Endodermal cell (in vitro differentiated cells): ENCODE results near the gene HOXA11. TPM values are rescaled to one million over a fixed set of nuclear protein-coding genes. Genes with fewer than 3 reads are reported as not detected.
A peak's percentile ranks its signal among the peaks of the same experiment; 100 is the strongest.

Source experiments
- DNase-seq: peaks from one replicate; pipeline ENCODE4 v3.0.0-alpha.2; 2017
- H3K27ac ChIP-seq: 2 replicates; pipeline ENCODE4 v1.5.1; 2013; ENCODE audit warnings: mild to moderate bottlenecking, low read depth, low read length, moderate library complexity
- H3K27me3 ChIP-seq: 2 replicates; pipeline ENCODE4 v1.6.1; 2013; ENCODE audit warnings: mild to moderate bottlenecking, low read length, moderate library complexity; ENCODE audit not compliant: insufficient read depth, control insufficient read depth, poor library complexity, severe bottlenecking
- H3K36me3 ChIP-seq: 2 replicates; pipeline ENCODE4 v1.7.0; 2013; ENCODE audit warnings: mild to moderate bottlenecking, low read length, moderate library complexity; ENCODE audit not compliant: control insufficient read depth, insufficient read depth
- H3K4me1 ChIP-seq: one replicate; pipeline ENCODE4 v1.7.0; 2013; ENCODE audit warnings: low read length; ENCODE audit not compliant: control insufficient read depth, insufficient read depth
- H3K4me3 ChIP-seq: 2 replicates; pipeline ENCODE4 v1.5.1; 2013; ENCODE audit warnings: mild to moderate bottlenecking, low read length, moderate library complexity
- H3K9ac ChIP-seq: 2 replicates; pipeline ENCODE4 v1.6.1; 2013; ENCODE audit warnings: mild to moderate bottlenecking, low read length, moderate library complexity; ENCODE audit not compliant: poor library complexity, severe bottlenecking; ENCODE audit errors: extremely low read depth
- H3K9me3 ChIP-seq: 2 replicates; pipeline ENCODE4 v1.6.1; 2013; ENCODE audit warnings: mild to moderate bottlenecking, low read length, moderate library complexity; ENCODE audit not compliant: control insufficient read depth
- H3K27ac Mint-ChIP-seq: 2 replicates; pipeline ENCODE4 v1.8.0; 2020; ENCODE audit warnings: mixed read lengths
- H3K27me3 Mint-ChIP-seq: 2 replicates; pipeline ENCODE4 v1.8.0; 2021; ENCODE audit warnings: mild to moderate bottlenecking, mixed read lengths; ENCODE audit not compliant: insufficient read depth
- H3K36me3 Mint-ChIP-seq: 2 replicates; pipeline ENCODE4 v1.8.0; 2020; ENCODE audit warnings: low read depth, mixed read lengths
- H3K4me1 Mint-ChIP-seq: 2 replicates; pipeline ENCODE4 v1.8.0; 2020; ENCODE audit warnings: mixed read lengths
- H3K4me3 Mint-ChIP-seq: 2 replicates; pipeline ENCODE4 v1.8.0; 2020; ENCODE audit warnings: mild to moderate bottlenecking, moderate library complexity, mixed read lengths
- H3K9me3 Mint-ChIP-seq: 2 replicates; pipeline ENCODE4 v1.8.0; 2020; ENCODE audit warnings: mild to moderate bottlenecking, mixed read lengths
- CTCF ChIP-seq: fragments of 200-600 bp; sonication (generic); conservative IDR thresholded peaks from 2 replicates; pipeline ENCODE4 v1.5.0; 2021; ENCODE audit warnings: antibody characterized with exemption, mild to moderate bottlenecking
- WGBS, 2 experiments: methylation state at CpG; one replicate each; pipeline versions ENCODE4 v1.1.5 to v1.1.7; 2013; ENCODE audit warnings: missing lambda C conversion rate in 2 of 2, mixed read lengths in 1 of 2; ENCODE audit not compliant: insufficient coverage in 1 of 2, insufficient read length in 1 of 2; 5-methylcytosine and 5-hydroxymethylcytosine counted together
- total RNA-seq, 2 donors: library from RNA; stranded (reverse); fragmentation: NEBNext Ultra II Directional in 1 of 2; extraction: Animal tissue kit (Norgen Biotek cat#: 25700) in 1 of 2; gene quantifications; 2 replicates in 1 of 2; 3 replicates in 1 of 2; pipeline ENCODE4 v1.2.1, GENCODE V29; 2021

HOXA11 gene
- total RNA-seq, 2 donors from 2014 or later = not detected

GRCh38 chr7:27201580-27202017 is 16.6 kb upstream of the HOXA11 start:
- H3K27ac Mint-ChIP-seq = no peak overlapping the region
- no peak overlapping the region for H3K27ac ChIP-seq
- H3K4me3 ChIP-seq = no peak overlapping the region
- H3K27me3 Mint-ChIP-seq = peaks cover 95% of the 10 kb centered on the region
- no peaks in the 10 kb centered on the region for H3K36me3 ChIP-seq
- H3K9me3 ChIP-seq = no peaks in the 10 kb centered on the region
- peak; percentile 53 for DNase-seq
- no peak overlapping the region for H3K9ac ChIP-seq
- no peaks in the 10 kb centered on the region for H3K9me3 Mint-ChIP-seq
- no peaks in the 10 kb centered on the region for H3K36me3 Mint-ChIP-seq
- TF ChIP-seq CTCF = no peak
- H3K4me1 Mint-ChIP-seq = peaks cover 13% of the 10 kb centered on the region
- 19% methylated on average over 4 of the region's 4 CpGs; no CpG with 5 or more reads in 1 of the 2 experiments for WGBS, 2 experiments
- H3K27me3 ChIP-seq = peaks cover 97% of the 10 kb centered on the region
- H3K4me3 Mint-ChIP-seq = no peak overlapping the region
- H3K4me1 ChIP-seq = peaks cover 4% of the 10 kb centered on the region

- H3K9ac ChIP-seq = no peak overlapping the region
Observed at GRCh38 chr7:27200761-27201579, 15.9 kb upstream of the HOXA11 start.

More at GRCh38 chr7:27200761-27201579, 15.9 kb upstream of the HOXA11 start:
- Histone ChIP-seq H3K4me3 (no peak overlapping the region), H3K4me1 (peaks cover 4% of the 10 kb centered on the region), H3K9me3 (no peaks in the 10 kb centered on the region), H3K36me3 (no peaks in the 10 kb centered on the region), H3K27ac (no peak overlapping the region), H3K27me3 (peaks cover 97% of the 10 kb centered on the region)
- no peak for TF ChIP-seq CTCF
- Mint-ChIP-seq H3K9me3 (no peaks in the 10 kb centered on the region), H3K36me3 (no peaks in the 10 kb centered on the region), H3K27me3 (peaks cover 95% of the 10 kb centered on the region), H3K4me3 (peak overlapping the region; percentile 54), H3K4me1 (peaks cover 13% of the 10 kb centered on the region), H3K27ac (no peak overlapping the region)
- DNase-seq = peak; percentile 60
- WGBS, 2 experiments = 9 to 13% methylated on average over 6 to 14 of the region's 14 CpGs
